Measurements from ENCODE around the gene SLC1A7. TPM values are rescaled to one million over a fixed set of nuclear protein-coding genes. Genes with fewer than 3 reads are reported as not detected.

Gene SLC1A7
- total RNA-seq, 1 experiment from 2014 or later = not detected

DNA sequence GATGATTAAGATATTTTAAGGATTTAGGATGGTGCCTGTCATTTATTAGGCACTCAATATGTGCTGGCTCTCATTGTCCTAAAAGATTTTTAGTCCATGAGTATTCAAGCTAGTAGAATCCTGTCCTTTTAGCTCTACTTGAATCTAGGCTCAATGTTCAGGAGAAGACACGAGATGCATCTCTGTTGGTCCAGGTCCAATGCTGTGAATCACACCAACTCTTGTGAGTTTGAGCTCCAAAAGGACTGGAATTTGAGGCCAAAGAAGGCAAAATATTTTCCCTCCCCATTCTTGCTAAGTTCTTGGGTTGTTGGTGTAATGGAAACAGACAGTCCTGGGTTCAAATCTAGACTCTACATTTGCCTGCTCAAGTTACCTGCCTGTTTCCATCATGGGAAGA is 81.9 kb downstream of the SLC1A7 start:
- no peaks in the 10 kb centered on the region for H3K36me3 ChIP-seq (ENCODE audit: control insufficient read depth in 1 of 2, insufficient read depth in 2 of 2, low read length in 2 of 2)
- H3K4me3 ChIP-seq (replicated peaks in 1 of 2; ENCODE audit: low read depth in 1 of 2, low read length in 2 of 2) = no peak overlapping the region
- no peak overlapping the region for H3K9ac ChIP-seq (ENCODE audit: low read length)
- H3K79me2 ChIP-seq (ENCODE audit: insufficient read depth, low read length) = no peaks in the 10 kb centered on the region
- ChIA-PET RAD21 (ENCODE audit: low non-redundant PET in 1 of 2, low total read pairs in 2 of 2, uncharacterized antibody in 2 of 2, unreplicated experiment in 2 of 2) (no interaction called here), POLR2A (no interaction called here), CTCF (no interaction called here)
- H3K9me3 ChIP-seq (ENCODE audit: control insufficient read depth in 1 of 2, insufficient read depth in 1 of 2, low read depth in 1 of 2, low read length in 2 of 2) = no peaks in the 10 kb centered on the region
- no peaks in the 10 kb centered on the region for H3K27me3 ChIP-seq (ENCODE audit: insufficient read depth, low read length)
- intact Hi-C loops (cut with micrococcal nuclease) = no loop called here
- DNase-seq (ENCODE audit: low read depth, low spot score) (no peak), ATAC-seq (no peak)
- TF ChIP-seq, protein P1, sequence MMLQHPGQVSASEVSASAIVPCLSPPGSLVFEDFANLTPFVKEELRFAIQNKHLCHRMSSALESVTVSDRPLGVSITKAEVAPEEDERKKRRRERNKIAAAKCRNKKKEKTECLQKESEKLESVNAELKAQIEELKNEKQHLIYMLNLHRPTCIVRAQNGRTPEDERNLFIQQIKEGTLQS (IDR thresholded peaks at IDR 0.05) = no peak
- TF ChIP-seq, protein P2, sequence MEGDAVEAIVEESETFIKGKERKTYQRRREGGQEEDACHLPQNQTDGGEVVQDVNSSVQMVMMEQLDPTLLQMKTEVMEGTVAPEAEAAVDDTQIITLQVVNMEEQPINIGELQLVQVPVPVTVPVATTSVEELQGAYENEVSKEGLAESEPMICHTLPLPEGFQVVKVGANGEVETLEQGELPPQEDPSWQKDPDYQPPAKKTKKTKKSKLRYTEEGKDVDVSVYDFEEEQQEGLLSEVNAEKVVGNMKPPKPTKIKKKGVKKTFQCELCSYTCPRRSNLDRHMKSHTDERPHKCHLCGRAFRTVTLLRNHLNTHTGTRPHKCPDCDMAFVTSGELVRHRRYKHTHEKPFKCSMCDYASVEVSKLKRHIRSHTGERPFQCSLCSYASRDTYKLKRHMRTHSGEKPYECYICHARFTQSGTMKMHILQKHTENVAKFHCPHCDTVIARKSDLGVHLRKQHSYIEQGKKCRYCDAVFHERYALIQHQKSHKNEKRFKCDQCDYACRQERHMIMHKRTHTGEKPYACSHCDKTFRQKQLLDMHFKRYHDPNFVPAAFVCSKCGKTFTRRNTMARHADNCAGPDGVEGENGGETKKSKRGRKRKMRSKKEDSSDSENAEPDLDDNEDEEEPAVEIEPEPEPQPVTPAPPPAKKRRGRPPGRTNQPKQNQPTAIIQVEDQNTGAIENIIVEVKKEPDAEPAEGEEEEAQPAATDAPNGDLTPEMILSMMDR (IDR thresholded peaks at IDR 0.05 in 2 of 3, conservative IDR thresholded peaks at IDR 0.05 in 1 of 3; ENCODE audit: borderline replicate concordance in 1 of 3, insufficient read depth in 1 of 3, low read depth in 2 of 3, low read length in 2 of 3) = no peak
- TF ChIP-seq POLR2AphosphoS5 (IDR thresholded peaks at IDR 0.05; ENCODE audit: low read depth, low read length) = no peak
- TF ChIP-seq EZH2 (IDR thresholded peaks at IDR 0.05) = no peak
- TF ChIP-seq SIN3A (IDR thresholded peaks at IDR 0.05; ENCODE audit: low read depth) = no peak
- no peak for TF ChIP-seq ZFX (IDR thresholded peaks at IDR 0.05)
- TF ChIP-seq ZNF274 (IDR thresholded peaks at IDR 0.05; ENCODE audit: low read depth, low read length) = no peak
- no peak for TF ChIP-seq YY1 (IDR thresholded peaks at IDR 0.05; ENCODE audit: extremely low read depth, insufficient replicate concordance, low read depth, low read length)
- no peak for TF ChIP-seq POLR2A (IDR thresholded peaks at IDR 0.05; ENCODE audit: borderline replicate concordance, extremely low read depth, insufficient read depth, insufficient read length)
- no peak for TF ChIP-seq MAX (IDR thresholded peaks at IDR 0.05)
- TF ChIP-seq EZH2phosphoT487 (IDR thresholded peaks at IDR 0.05; ENCODE audit: borderline replicate concordance) = no peak
- TF ChIP-seq, protein P3, sequence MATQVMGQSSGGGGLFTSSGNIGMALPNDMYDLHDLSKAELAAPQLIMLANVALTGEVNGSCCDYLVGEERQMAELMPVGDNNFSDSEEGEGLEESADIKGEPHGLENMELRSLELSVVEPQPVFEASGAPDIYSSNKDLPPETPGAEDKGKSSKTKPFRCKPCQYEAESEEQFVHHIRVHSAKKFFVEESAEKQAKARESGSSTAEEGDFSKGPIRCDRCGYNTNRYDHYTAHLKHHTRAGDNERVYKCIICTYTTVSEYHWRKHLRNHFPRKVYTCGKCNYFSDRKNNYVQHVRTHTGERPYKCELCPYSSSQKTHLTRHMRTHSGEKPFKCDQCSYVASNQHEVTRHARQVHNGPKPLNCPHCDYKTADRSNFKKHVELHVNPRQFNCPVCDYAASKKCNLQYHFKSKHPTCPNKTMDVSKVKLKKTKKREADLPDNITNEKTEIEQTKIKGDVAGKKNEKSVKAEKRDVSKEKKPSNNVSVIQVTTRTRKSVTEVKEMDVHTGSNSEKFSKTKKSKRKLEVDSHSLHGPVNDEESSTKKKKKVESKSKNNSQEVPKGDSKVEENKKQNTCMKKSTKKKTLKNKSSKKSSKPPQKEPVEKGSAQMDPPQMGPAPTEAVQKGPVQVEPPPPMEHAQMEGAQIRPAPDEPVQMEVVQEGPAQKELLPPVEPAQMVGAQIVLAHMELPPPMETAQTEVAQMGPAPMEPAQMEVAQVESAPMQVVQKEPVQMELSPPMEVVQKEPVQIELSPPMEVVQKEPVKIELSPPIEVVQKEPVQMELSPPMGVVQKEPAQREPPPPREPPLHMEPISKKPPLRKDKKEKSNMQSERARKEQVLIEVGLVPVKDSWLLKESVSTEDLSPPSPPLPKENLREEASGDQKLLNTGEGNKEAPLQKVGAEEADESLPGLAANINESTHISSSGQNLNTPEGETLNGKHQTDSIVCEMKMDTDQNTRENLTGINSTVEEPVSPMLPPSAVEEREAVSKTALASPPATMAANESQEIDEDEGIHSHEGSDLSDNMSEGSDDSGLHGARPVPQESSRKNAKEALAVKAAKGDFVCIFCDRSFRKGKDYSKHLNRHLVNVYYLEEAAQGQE (IDR thresholded peaks at IDR 0.05; ENCODE audit: low read depth) = no peak
- no peak for TF ChIP-seq CBX3 (IDR thresholded peaks at IDR 0.05; ENCODE audit: low read depth)
- no peak for TF ChIP-seq JUND (IDR thresholded peaks at IDR 0.05)
- TF ChIP-seq SP1 (IDR thresholded peaks at IDR 0.05; ENCODE audit: low read depth) = no peak
- TF ChIP-seq, protein P4, sequence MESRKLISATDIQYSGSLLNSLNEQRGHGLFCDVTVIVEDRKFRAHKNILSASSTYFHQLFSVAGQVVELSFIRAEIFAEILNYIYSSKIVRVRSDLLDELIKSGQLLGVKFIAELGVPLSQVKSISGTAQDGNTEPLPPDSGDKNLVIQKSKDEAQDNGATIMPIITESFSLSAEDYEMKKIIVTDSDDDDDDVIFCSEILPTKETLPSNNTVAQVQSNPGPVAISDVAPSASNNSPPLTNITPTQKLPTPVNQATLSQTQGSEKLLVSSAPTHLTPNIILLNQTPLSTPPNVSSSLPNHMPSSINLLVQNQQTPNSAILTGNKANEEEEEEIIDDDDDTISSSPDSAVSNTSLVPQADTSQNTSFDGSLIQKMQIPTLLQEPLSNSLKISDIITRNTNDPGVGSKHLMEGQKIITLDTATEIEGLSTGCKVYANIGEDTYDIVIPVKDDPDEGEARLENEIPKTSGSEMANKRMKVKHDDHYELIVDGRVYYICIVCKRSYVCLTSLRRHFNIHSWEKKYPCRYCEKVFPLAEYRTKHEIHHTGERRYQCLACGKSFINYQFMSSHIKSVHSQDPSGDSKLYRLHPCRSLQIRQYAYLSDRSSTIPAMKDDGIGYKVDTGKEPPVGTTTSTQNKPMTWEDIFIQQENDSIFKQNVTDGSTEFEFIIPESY (IDR thresholded peaks at IDR 0.05; ENCODE audit: extremely low read depth, insufficient replicate concordance, low read length) = no peak
- no peak for TF ChIP-seq CEBPB (IDR thresholded peaks at IDR 0.05; ENCODE audit: low read depth)
- H4K20me1 ChIP-seq (ENCODE audit: insufficient read depth) = no peaks in the 10 kb centered on the region
- no peak overlapping the region for H3K27ac ChIP-seq (ENCODE audit: low read depth, low read length)
- H3K9me2 ChIP-seq (ENCODE audit: insufficient read depth) = no peaks in the 10 kb centered on the region
- no peaks in the 10 kb centered on the region for H3K4me1 ChIP-seq (ENCODE audit: control insufficient read depth in 1 of 2, insufficient read depth in 2 of 2, low read length in 2 of 2)
- no peak overlapping the region for H3K4me2 ChIP-seq (ENCODE audit: low read length)
- no TSS peak for BruUV-seq (replicated peaks)
- H2AFZ ChIP-seq (ENCODE audit: low read depth, low read length, poor library complexity, severe bottlenecking) = no peak overlapping the region

Data from HCT116 (cell line).